ENCODE data around the gene PRELP. TPM values are rescaled to one million over a fixed set of nuclear protein-coding genes. Genes with fewer than 3 reads are reported as not detected.

Gene PRELP
- total RNA-seq, 1 donor from 2014 or later, result 1.0 TPM

DNA sequence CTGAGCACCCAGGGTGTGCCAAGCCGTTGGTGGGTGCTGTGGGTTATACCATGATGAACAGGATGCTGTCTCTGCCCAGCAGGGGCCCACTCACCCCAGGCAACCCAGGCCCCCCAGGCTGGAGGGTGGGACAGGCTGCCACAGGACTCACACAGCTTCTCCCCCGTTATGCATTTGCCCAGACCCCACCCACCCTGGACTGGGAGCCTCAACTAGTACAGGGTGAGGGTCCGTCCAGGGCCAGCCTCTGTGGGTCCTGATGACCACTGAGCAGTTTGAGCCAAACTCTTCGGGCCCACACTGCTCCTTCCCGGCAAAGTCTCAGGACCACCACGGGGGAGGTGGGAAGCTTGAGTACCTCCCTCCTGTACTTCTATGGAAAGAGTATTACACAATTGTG is 3.8 kb upstream of the PRELP start:
- Histone ChIP-seq H3K9ac (ENCODE audit: low read depth in 1 of 3, low read length in 3 of 3) (no peak overlapping the region), H3K27ac (ENCODE audit: low read depth, low read length) (no peak overlapping the region)

DNA sequence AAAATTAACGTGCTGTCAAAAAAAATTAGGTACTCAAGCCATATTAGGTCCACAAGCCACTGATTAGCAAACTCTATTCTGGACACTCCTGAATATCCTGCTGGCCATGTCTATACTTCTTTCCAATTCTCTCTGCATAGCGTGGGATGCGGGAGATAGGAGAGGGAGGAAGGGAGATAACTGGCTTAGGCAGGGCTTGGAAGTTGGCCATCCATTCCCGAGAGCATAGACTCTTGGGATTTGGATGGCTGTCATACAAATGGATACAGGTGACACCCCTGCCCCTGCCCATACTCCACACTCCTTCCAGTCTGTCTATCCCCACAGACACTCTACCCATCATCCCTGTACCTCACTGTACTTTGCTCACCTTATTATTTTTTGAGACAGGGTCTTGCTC is 2.3 kb upstream of the PRELP start:
- Histone ChIP-seq H3K36me3 (ENCODE audit: control insufficient read depth in 3 of 3, insufficient read depth in 3 of 3, low read length in 3 of 3) (no peaks in the 10 kb centered on the region), H3K9ac (ENCODE audit: low read depth in 1 of 3, low read length in 3 of 3) (no peak overlapping the region), H3K4me1 (ENCODE audit: control insufficient read depth in 3 of 3, insufficient read depth in 3 of 3, low read length in 3 of 3) (peaks cover 0 to 8% (median 8%) of the 10 kb centered on the region in 3 donors), H3K4me3 (ENCODE audit: low read length in 3 of 3) (no peak overlapping the region), H3K27ac (ENCODE audit: low read depth, low read length) (no peak overlapping the region), H3K27me3 (ENCODE audit: control insufficient read depth in 3 of 3, insufficient read depth in 3 of 3, low read length in 3 of 3) (peaks cover 4 to 11% (median 8%) of the 10 kb centered on the region in 3 donors), H3K9me3 (ENCODE audit: control insufficient read depth in 3 of 3, low read length in 3 of 3) (no peaks in the 10 kb centered on the region)

More for the DNA sequence above, 3.8 kb upstream of the PRELP start:
- Histone ChIP-seq H3K36me3 (ENCODE audit: control insufficient read depth in 3 of 3, insufficient read depth in 3 of 3, low read length in 3 of 3) (no peaks in the 10 kb centered on the region), H3K4me1 (ENCODE audit: control insufficient read depth in 3 of 3, insufficient read depth in 3 of 3, low read length in 3 of 3) (peaks cover 10 to 11% (median 11%) of the 10 kb centered on the region in 3 donors), H3K9me3 (ENCODE audit: control insufficient read depth in 3 of 3, low read length in 3 of 3) (no peaks in the 10 kb centered on the region), H3K4me3 (ENCODE audit: low read length in 3 of 3) (no peak overlapping the region), H3K27me3 (ENCODE audit: control insufficient read depth in 3 of 3, insufficient read depth in 3 of 3, low read length in 3 of 3) (peaks cover 4 to 8% (median 5%) of the 10 kb centered on the region in 3 donors)

DNA sequence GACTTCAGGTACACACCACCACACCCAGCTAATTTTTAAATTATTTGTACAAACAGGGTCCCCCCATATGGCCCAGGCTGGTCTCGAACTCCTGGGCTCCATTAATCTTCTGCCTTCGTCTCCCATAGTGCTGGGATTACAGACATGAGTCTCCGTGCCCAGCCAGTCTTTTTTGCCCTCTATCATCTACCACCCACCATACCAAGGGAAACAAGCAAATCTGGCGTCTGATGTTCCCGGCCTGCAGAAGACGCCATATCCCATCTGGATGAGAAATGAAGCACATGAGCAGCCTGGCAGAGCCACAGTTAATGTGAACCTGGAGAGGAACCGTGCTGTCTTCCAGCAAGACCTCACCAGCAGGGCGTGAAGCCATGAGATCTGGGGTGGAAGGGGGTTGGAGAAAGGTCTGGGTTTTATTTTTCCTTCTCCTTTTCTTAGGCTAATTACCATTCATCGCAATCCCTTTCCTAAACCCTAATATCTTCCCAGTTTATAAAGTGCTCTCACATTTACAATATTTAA is 1.8 kb upstream of the PRELP start:
- Histone ChIP-seq H3K9me3 (ENCODE audit: control insufficient read depth in 3 of 3, low read length in 3 of 3) (no peaks in the 10 kb centered on the region), H3K4me3 (ENCODE audit: low read length in 3 of 3) (no peak overlapping the region), H3K9ac (ENCODE audit: low read depth in 1 of 3, low read length in 3 of 3) (no peak overlapping the region), H3K27ac (ENCODE audit: low read depth, low read length) (no peak overlapping the region), H3K36me3 (ENCODE audit: control insufficient read depth in 3 of 3, insufficient read depth in 3 of 3, low read length in 3 of 3) (no peaks in the 10 kb centered on the region), H3K4me1 (ENCODE audit: control insufficient read depth in 3 of 3, insufficient read depth in 3 of 3, low read length in 3 of 3) (peaks cover 0 to 9% (median 8%) of the 10 kb centered on the region in 3 donors), H3K27me3 (ENCODE audit: control insufficient read depth in 3 of 3, insufficient read depth in 3 of 3, low read length in 3 of 3) (peaks cover 4 to 11% (median 8%) of the 10 kb centered on the region in 3 donors)

DNA sequence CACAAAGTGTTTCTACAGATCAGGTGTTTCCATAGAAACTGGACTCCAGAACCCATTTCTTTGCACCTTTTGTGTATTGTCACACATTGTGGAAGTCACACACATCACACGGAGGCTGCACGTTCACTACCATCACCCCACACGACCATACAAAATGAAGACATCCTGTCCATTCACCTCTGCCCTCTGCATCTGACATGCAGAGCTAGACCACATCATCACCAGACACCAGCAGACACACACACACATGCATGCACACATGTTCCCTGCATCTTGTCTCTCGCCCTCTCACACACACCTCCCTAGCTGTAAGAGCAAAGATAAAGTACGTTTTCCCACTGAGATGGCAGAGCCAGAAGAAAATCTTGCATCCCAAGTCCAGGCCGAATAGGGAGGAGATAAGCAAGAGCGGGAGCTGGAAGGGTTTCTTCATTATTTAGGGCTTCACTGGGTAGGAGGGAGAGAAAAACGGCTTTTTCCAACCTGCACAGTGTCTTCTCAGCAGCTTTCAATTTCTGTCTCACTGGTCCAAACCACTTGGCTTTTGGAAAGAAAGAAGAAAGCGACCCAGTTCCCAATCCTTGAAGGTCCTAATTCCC is 709 bp downstream of the PRELP start:
- Histone ChIP-seq H3K27ac (ENCODE audit: low read depth, low read length) (peak overlapping the region; percentile 34), H3K9me3 (ENCODE audit: control insufficient read depth in 3 of 3, low read length in 3 of 3) (no peaks in the 10 kb centered on the region), H3K36me3 (ENCODE audit: control insufficient read depth in 3 of 3, insufficient read depth in 3 of 3, low read length in 3 of 3) (no peaks in the 10 kb centered on the region), H3K9ac (ENCODE audit: low read depth in 1 of 3, low read length in 3 of 3) (peak overlapping the region in 2 of 3 donors; percentile 29 to 63), H3K4me1 (ENCODE audit: control insufficient read depth in 3 of 3, insufficient read depth in 3 of 3, low read length in 3 of 3) (peaks cover 11 to 18% (median 14%) of the 10 kb centered on the region in 3 donors), H3K4me3 (ENCODE audit: low read length in 3 of 3) (peak overlapping the region; percentile 33 to 55 (median 36)), H3K27me3 (ENCODE audit: control insufficient read depth in 3 of 3, insufficient read depth in 3 of 3, low read length in 3 of 3) (peaks cover 4 to 11% (median 8%) of the 10 kb centered on the region in 3 donors)

DNA sequence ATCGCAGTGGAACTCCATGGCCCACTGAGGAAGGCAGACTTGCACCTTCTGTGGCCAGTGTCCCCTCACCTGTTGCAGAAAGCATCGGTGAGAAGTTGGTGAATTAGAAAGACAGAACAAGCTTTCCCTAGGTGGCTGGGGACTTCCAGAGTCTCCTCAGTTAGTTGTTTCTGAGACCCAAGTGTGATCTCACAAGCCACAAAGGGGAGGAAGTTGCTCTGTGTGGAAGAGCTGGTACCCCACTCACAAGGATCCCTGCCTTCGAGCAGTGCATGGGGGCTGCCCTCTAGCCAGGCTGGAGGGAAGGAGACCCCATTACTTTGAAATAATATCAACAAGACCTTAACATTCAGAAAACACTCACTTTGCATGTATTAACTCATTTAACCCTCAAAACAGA is 2.1 kb downstream of the PRELP start:
- Histone ChIP-seq H3K27me3 (ENCODE audit: control insufficient read depth in 3 of 3, insufficient read depth in 3 of 3, low read length in 3 of 3) (peaks cover 4 to 11% (median 8%) of the 10 kb centered on the region in 3 donors), H3K4me3 (ENCODE audit: low read length in 3 of 3) (peak overlapping the region in 2 of 3 donors; percentile 13 to 55), H3K9me3 (ENCODE audit: control insufficient read depth in 3 of 3, low read length in 3 of 3) (no peaks in the 10 kb centered on the region), H3K9ac (ENCODE audit: low read depth in 1 of 3, low read length in 3 of 3) (peak overlapping the region in 2 of 3 donors; percentile 29 to 54), H3K4me1 (ENCODE audit: control insufficient read depth in 3 of 3, insufficient read depth in 3 of 3, low read length in 3 of 3) (peaks cover 13 to 21% (median 17%) of the 10 kb centered on the region in 3 donors), H3K27ac (ENCODE audit: low read depth, low read length) (peak overlapping the region; percentile 34), H3K36me3 (ENCODE audit: control insufficient read depth in 3 of 3, insufficient read depth in 3 of 3, low read length in 3 of 3) (no peaks in the 10 kb centered on the region)

DNA sequence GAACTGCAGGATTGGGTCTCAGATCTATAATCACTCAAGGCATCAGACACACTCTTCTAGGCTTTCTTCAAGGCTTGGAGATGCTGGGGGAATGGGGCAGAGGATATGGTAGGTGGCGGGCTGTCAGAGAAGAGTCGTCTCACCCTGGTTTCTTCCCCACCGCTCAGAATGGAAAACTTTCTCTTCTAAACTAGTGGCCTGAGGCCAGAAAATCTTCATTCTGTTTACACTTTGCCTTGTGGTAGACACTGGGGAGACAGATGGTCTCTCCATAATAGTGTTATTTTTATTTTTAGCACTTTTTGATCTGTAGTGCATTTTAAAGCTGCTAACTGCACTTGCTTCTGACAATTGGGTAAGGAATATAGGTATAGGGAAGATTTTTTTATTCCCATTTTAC is 2.6 kb downstream of the PRELP start:
- peak overlapping the region in 1 of 3 donors; percentile 16 for H3K4me3 ChIP-seq (ENCODE audit: low read length in 3 of 3)
- peak overlapping the region; percentile 34 for H3K27ac ChIP-seq (ENCODE audit: low read depth, low read length)
- H3K9me3 ChIP-seq (ENCODE audit: control insufficient read depth in 3 of 3, low read length in 3 of 3), result no peaks in the 10 kb centered on the region
- peaks cover 13 to 21% (median 17%) of the 10 kb centered on the region in 3 donors for H3K4me1 ChIP-seq (ENCODE audit: control insufficient read depth in 3 of 3, insufficient read depth in 3 of 3, low read length in 3 of 3)
- peak overlapping the region in 1 of 3 donors; percentile 41 for H3K9ac ChIP-seq (ENCODE audit: low read depth in 1 of 3, low read length in 3 of 3)
- H3K36me3 ChIP-seq (ENCODE audit: control insufficient read depth in 3 of 3, insufficient read depth in 3 of 3, low read length in 3 of 3), result no peaks in the 10 kb centered on the region
- peaks cover 4 to 11% (median 8%) of the 10 kb centered on the region in 3 donors for H3K27me3 ChIP-seq (ENCODE audit: control insufficient read depth in 3 of 3, insufficient read depth in 3 of 3, low read length in 3 of 3)

DNA sequence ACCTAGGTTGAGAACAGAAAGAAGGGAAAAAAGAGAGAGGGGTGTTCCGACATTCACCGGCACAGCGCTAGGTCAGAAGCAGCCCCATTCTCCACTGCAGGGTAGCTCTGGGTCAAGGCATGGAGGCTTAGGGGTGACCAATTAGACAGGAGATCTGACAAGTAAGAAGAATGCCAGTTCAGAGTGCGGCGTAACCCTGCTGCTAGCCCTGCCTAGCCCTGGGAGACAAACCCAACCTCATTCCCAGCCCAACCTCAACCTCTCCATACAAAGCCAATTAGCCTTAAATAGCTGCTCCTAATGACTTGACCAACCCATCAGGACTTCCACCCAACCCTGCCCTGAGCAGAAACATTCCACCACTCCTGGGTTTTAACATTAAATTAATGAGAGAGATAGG is 3.4 kb downstream of the PRELP start:
- peak overlapping the region in 1 of 3 donors; percentile 16 for H3K4me3 ChIP-seq (ENCODE audit: low read length in 3 of 3)

DNA sequence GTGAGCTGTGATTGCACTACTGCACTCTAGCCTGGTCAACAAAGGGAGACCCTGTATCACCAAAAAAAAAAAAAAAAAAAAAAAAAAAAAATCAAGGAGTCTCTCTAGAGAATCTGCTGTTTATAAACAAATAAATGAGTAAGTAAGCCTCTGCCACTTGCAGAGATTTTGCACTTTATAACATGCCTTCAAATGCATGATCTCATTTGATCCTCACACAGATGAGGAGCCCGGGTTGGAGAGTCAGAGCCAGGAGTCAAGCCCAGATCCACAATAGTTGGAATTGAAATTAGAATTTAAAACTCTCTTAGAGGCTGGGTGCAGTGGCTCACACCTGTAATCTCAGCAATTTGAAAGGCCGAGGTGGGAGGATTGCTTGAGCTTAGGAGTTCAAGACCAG is 4.0 kb downstream of the PRELP start:
- Histone ChIP-seq H3K27ac (ENCODE audit: low read depth, low read length) (no peak overlapping the region), H3K27me3 (ENCODE audit: control insufficient read depth in 3 of 3, insufficient read depth in 3 of 3, low read length in 3 of 3) (peaks cover 4 to 11% (median 8%) of the 10 kb centered on the region in 3 donors), H3K4me1 (ENCODE audit: control insufficient read depth in 3 of 3, insufficient read depth in 3 of 3, low read length in 3 of 3) (peaks cover 13 to 21% (median 17%) of the 10 kb centered on the region in 3 donors), H3K9me3 (ENCODE audit: control insufficient read depth in 3 of 3, low read length in 3 of 3) (no peaks in the 10 kb centered on the region), H3K36me3 (ENCODE audit: control insufficient read depth in 3 of 3, insufficient read depth in 3 of 3, low read length in 3 of 3) (peaks cover 0 to 5% (median 2%) of the 10 kb centered on the region in 3 donors), H3K9ac (ENCODE audit: low read depth in 1 of 3, low read length in 3 of 3) (no peak overlapping the region), H3K4me3 (ENCODE audit: low read length in 3 of 3) (no peak overlapping the region)

More for the DNA sequence above, 3.4 kb downstream of the PRELP start:
- Histone ChIP-seq H3K9me3 (ENCODE audit: control insufficient read depth in 3 of 3, low read length in 3 of 3) (no peaks in the 10 kb centered on the region), H3K36me3 (ENCODE audit: control insufficient read depth in 3 of 3, insufficient read depth in 3 of 3, low read length in 3 of 3) (peaks cover 0 to 5% (median 2%) of the 10 kb centered on the region in 3 donors), H3K27me3 (ENCODE audit: control insufficient read depth in 3 of 3, insufficient read depth in 3 of 3, low read length in 3 of 3) (peaks cover 4 to 11% (median 8%) of the 10 kb centered on the region in 3 donors), H3K27ac (ENCODE audit: low read depth, low read length) (no peak overlapping the region), H3K9ac (ENCODE audit: low read depth in 1 of 3, low read length in 3 of 3) (peak overlapping the region in 1 of 3 donors; percentile 25), H3K4me1 (ENCODE audit: control insufficient read depth in 3 of 3, insufficient read depth in 3 of 3, low read length in 3 of 3) (peaks cover 13 to 21% (median 17%) of the 10 kb centered on the region in 3 donors)

DNA sequence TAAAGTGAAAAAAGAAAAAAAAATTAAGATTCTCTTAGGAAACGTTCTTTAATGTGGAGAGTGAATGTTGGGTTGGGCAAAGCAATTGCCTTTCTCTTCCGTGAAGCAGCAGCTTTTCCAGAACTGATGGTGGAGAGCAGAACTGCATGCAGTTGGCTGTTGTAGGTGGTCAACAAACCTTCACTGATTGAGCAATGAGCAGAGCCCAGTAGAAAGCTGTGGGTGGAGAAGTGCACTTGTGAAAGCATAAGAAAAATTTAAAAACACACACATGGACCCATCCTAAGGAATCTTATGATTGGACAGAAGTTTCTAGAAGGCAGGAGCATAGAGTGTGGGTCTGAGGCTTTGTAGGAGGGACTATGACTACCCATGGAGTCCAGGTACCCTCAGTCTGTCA is 4.5 kb downstream of the PRELP start:
- H3K27ac ChIP-seq (ENCODE audit: low read depth, low read length), result no peak overlapping the region
- H3K4me3 ChIP-seq (ENCODE audit: low read length in 3 of 3), result no peak overlapping the region
- H3K9ac ChIP-seq (ENCODE audit: low read depth in 1 of 3, low read length in 3 of 3), result no peak overlapping the region

DNA sequence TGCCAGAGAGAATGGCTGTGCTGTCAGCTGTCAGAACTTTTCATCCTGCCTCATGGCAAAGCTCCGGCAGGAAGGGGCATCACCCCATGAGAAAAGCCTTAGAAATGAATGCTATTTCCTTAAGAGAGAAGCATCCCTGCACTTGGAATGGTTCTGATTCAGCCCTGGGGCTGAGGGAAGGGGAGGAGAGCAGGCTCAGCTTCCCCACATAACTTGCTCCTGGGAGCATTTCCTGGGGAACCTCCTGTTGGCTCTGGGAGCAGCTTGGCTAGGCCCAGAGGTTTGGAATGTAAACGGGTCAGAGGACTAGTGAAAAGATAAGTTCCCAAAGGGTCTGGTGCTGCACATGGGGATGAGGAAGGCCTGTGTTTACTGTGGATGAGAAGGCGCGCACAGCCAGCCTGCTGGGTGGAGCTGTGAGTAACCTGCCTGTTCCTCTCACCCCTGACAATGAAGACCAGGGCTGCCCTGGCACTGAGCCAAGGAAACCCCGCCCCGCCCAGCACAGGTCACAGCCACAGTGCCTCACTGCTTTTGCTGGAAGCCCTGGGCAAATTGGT is 5.0 kb downstream of the PRELP start:
- peaks cover 0 to 5% (median 2%) of the 10 kb centered on the region in 3 donors for H3K36me3 ChIP-seq (ENCODE audit: control insufficient read depth in 3 of 3, insufficient read depth in 3 of 3, low read length in 3 of 3)
- peak overlapping the region in 1 of 3 donors; percentile 35 for H3K4me3 ChIP-seq (ENCODE audit: low read length in 3 of 3)
- peaks cover 13 to 21% (median 15%) of the 10 kb centered on the region in 3 donors for H3K4me1 ChIP-seq (ENCODE audit: control insufficient read depth in 3 of 3, insufficient read depth in 3 of 3, low read length in 3 of 3)
- H3K9ac ChIP-seq (ENCODE audit: low read depth in 1 of 3, low read length in 3 of 3), result peak overlapping the region in 1 of 3 donors; percentile 27
- H3K9me3 ChIP-seq (ENCODE audit: control insufficient read depth in 3 of 3, low read length in 3 of 3), result no peaks in the 10 kb centered on the region
- H3K27ac ChIP-seq (ENCODE audit: low read depth, low read length), result no peak overlapping the region
- peaks cover 0 to 6% (median 4%) of the 10 kb centered on the region in 3 donors for H3K27me3 ChIP-seq (ENCODE audit: control insufficient read depth in 3 of 3, insufficient read depth in 3 of 3, low read length in 3 of 3)

More for the DNA sequence above, 4.5 kb downstream of the PRELP start:
- peaks cover 13 to 21% (median 15%) of the 10 kb centered on the region in 3 donors for H3K4me1 ChIP-seq (ENCODE audit: control insufficient read depth in 3 of 3, insufficient read depth in 3 of 3, low read length in 3 of 3)
- H3K27me3 ChIP-seq (ENCODE audit: control insufficient read depth in 3 of 3, insufficient read depth in 3 of 3, low read length in 3 of 3), result peaks cover 3 to 8% (median 4%) of the 10 kb centered on the region in 3 donors
- H3K9me3 ChIP-seq (ENCODE audit: control insufficient read depth in 3 of 3, low read length in 3 of 3), result no peaks in the 10 kb centered on the region
- peaks cover 0 to 5% (median 2%) of the 10 kb centered on the region in 3 donors for H3K36me3 ChIP-seq (ENCODE audit: control insufficient read depth in 3 of 3, insufficient read depth in 3 of 3, low read length in 3 of 3)
